PFSK-1 (cell line): ENCODE data around the gene WRAP73.

Source experiments
- FOXP2 ChIP-seq: optimal IDR thresholded peaks from 2 replicates; pipeline ENCODE3; 2011; ENCODE audit warnings: borderline replicate concordance, control low read depth, inconsistent platforms; ENCODE audit not compliant: insufficient read depth; ENCODE audit errors: extremely low read length, extremely low read depth
- POLR2AphosphoS5 ChIP-seq: IDR thresholded peaks from 2 replicates; pipeline ENCODE4 v1.6.1; 2012; ENCODE audit warnings: low read depth, mild to moderate bottlenecking, control low read depth, low read length, moderate library complexity
- REST ChIP-seq, 2 experiments: IDR thresholded peaks; 2 replicates each; pipeline versions ENCODE4 v1.6.1 to v1.8.0; 2011 to 2012; ENCODE audit warnings: low read depth in 2 of 2, low read length in 2 of 2, control low read depth in 1 of 2, inconsistent platforms in 1 of 2, mild to moderate bottlenecking in 1 of 2, moderate library complexity in 1 of 2; ENCODE audit not compliant: insufficient read depth in 1 of 2
- SIN3A ChIP-seq: IDR thresholded peaks from 2 replicates; pipeline ENCODE4 v1.6.1; 2012; ENCODE audit warnings: mild to moderate bottlenecking, low read length, moderate library complexity, borderline replicate concordance; ENCODE audit not compliant: insufficient read depth
- TAF1 ChIP-seq: IDR thresholded peaks from 2 replicates; pipeline ENCODE4 v1.6.1; 2012; ENCODE audit warnings: low read length, control low read depth, borderline replicate concordance; ENCODE audit not compliant: insufficient read depth

WRAP73 gene

GRCh38 chr1:3656450-3657095 lies 6.7 kb upstream of the WRAP73 start:
- TF ChIP-seq REST (IDR thresholded peaks at IDR 0.05; ENCODE audit: insufficient read depth in 1 of 2, low read depth in 2 of 2, low read length in 2 of 2) = no peak
- no peak for TF ChIP-seq TAF1
- no peak for TF ChIP-seq FOXP2
- no peak for TF ChIP-seq POLR2AphosphoS5
- no peak for TF ChIP-seq SIN3A

GRCh38 chr1:3654549-3655281 lies 4.8 kb upstream of the WRAP73 start:
- no peak for TF ChIP-seq POLR2AphosphoS5

- TF ChIP-seq FOXP2 (no peak), TAF1 (no peak), REST (IDR thresholded peaks at IDR 0.05; ENCODE audit: insufficient read depth in 1 of 2, low read depth in 2 of 2, low read length in 2 of 2) (no peak), SIN3A (no peak), POLR2AphosphoS5 (no peak)
These were observed 3.3 kb upstream of the WRAP73 start for GRCh38 chr1:3653286-3653618.

DNA sequence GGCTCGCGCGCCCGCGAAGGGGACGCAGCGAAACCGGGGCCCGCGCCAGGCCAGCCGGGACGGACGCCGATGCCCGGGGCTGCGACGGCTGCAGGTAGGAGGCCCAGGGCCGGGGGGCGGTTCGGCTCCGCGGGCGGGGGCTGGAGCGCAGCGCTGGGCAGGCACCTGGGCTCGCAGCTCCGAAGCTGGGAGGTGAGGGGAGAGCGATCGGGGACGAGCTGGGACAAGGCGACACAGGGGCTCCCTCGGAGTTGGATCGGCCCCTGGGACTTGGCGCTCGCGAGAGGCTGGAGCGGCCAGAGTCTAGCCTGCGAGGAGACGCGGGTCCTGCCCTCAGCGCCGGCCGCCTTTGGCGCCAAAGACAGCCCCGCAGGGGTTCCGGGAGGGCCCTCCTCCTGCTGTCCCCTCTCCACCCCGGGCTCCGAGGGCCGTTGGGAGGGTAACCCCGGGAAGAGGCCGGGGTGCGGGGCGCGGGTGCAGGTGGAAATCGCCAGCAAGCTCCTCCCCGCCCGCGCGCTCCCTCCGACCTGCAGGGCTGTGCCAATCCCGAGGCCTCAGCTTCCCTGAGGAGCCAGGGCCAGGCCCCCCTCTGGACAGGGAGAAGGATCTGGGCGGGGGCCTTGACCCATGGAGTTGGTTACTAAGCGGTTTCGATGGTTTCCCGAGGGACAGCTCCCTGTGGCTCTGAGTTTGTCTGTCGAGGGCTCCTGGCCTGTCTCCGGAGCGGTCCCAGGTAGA lies 2.8 kb upstream of the WRAP73 start:
- TF ChIP-seq TAF1 = no peak
- no peak for TF ChIP-seq REST (IDR thresholded peaks at IDR 0.05; ENCODE audit: insufficient read depth in 1 of 2, low read depth in 2 of 2, low read length in 2 of 2)
- no peak for TF ChIP-seq POLR2AphosphoS5
- TF ChIP-seq SIN3A = no peak
- no peak for TF ChIP-seq FOXP2

DNA sequence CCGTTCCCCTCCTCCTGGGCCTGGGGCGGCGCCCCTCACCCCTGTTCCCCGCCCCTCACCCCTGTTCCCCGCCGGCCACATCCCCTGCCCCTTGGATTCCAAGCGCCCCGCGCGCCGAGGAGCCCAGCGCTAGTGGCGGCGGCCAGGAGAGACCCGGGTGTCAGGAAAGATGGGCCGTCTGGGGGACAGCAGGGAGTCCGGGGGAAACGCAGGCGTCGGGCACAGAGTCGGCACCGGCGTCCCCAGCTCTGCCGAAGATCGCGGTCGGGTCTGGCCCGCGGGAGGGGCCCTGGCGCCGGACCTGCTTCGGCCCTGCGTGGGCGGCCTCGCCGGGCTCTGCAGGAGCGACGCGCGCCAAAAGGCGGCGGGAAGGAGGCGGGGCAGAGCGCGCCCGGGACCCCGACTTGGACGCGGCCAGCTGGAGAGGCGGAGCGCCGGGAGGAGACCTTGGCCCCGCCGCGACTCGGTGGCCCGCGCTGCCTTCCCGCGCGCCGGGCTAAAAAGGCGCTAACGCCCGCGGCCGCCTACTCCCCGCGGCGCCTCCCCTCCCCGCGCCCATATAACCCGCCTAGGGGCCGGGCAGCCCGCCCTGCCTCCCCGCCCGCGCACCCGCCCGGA lies 2.1 kb upstream of the WRAP73 start, which contains the start of gene TP73:
TP73 (plus strand) TSS at position 587 of the 618 bp plus-strand sequence. CDS start 29,850 bp downstream, outside the sequence.
- TF ChIP-seq REST (IDR thresholded peaks at IDR 0.05; ENCODE audit: insufficient read depth in 1 of 2, low read depth in 2 of 2, low read length in 2 of 2) = no peak
- TF ChIP-seq SIN3A = no peak
- TF ChIP-seq FOXP2 = no peak
- TF ChIP-seq POLR2AphosphoS5 = no peak
